ENCODE measurements around the gene AOPEP.

Gene AOPEP

GRCh38 chr9:95073918-95074317, 347.4 kb downstream of the AOPEP start:
- Mint-ChIP-seq H3K36me3 (ENCODE audit: insufficient read depth) (no peaks in the 10 kb centered on the region), H3K4me3 (no peak overlapping the region), H3K4me1 (no peaks in the 10 kb centered on the region), H3K9me3 (no peaks in the 10 kb centered on the region), H3K27ac (ENCODE audit: low read depth) (no peak overlapping the region), H3K27me3 (no peaks in the 10 kb centered on the region)
- ATAC-seq (replicated peaks; ENCODE audit: extremely low read depth, poor library complexity, severe bottlenecking) (no peak), DNase-seq (ENCODE audit: low spot score in 2 of 2) (no peak)

GRCh38 chr9:95074632-95075031, 348.1 kb downstream of the AOPEP start:
- no peak for DNase-seq (ENCODE audit: low spot score in 2 of 2)
- Mint-ChIP-seq H3K27me3 (no peaks in the 10 kb centered on the region), H3K27ac (ENCODE audit: low read depth) (no peak overlapping the region), H3K4me3 (no peak overlapping the region), H3K36me3 (ENCODE audit: insufficient read depth) (no peaks in the 10 kb centered on the region), H3K9me3 (no peaks in the 10 kb centered on the region), H3K4me1 (no peaks in the 10 kb centered on the region)
- no peak for ATAC-seq (replicated peaks; ENCODE audit: extremely low read depth, poor library complexity, severe bottlenecking)

GRCh38 chr9:95075700-95076099, 349.2 kb downstream of the AOPEP start:
- Mint-ChIP-seq H3K9me3 (no peaks in the 10 kb centered on the region), H3K4me3 (no peak overlapping the region), H3K36me3 (ENCODE audit: insufficient read depth) (no peaks in the 10 kb centered on the region), H3K27me3 (no peaks in the 10 kb centered on the region), H3K27ac (ENCODE audit: low read depth) (no peak overlapping the region), H3K4me1 (no peaks in the 10 kb centered on the region)
- no peak for DNase-seq (ENCODE audit: low spot score in 2 of 2)
- ATAC-seq (replicated peaks; ENCODE audit: extremely low read depth, poor library complexity, severe bottlenecking), result no peak

GRCh38 chr9:95076696-95077052, 350.2 kb downstream of the AOPEP start:
- H3K9me3 Mint-ChIP-seq, result no peaks in the 10 kb centered on the region

GRCh38 chr9:95077053-95077765, 350.7 kb downstream of the AOPEP start:
- ATAC-seq (replicated peaks; ENCODE audit: extremely low read depth, poor library complexity, severe bottlenecking) (no peak), DNase-seq (ENCODE audit: low spot score in 2 of 2) (no peak)
- H3K36me3 Mint-ChIP-seq (ENCODE audit: insufficient read depth), result peaks cover 1% of the 10 kb centered on the region
- H3K27ac Mint-ChIP-seq (ENCODE audit: low read depth), result no peak overlapping the region
- H3K4me1 Mint-ChIP-seq, result no peaks in the 10 kb centered on the region
- no peak overlapping the region for H3K4me3 Mint-ChIP-seq
- no peaks in the 10 kb centered on the region for H3K27me3 Mint-ChIP-seq
- no peaks in the 10 kb centered on the region for H3K9me3 Mint-ChIP-seq

More at GRCh38 chr9:95076696-95077052, 350.2 kb downstream of the AOPEP start:
- ATAC-seq (replicated peaks; ENCODE audit: extremely low read depth, poor library complexity, severe bottlenecking) (no peak), DNase-seq (ENCODE audit: low spot score in 2 of 2) (no peak)
- H3K4me3 Mint-ChIP-seq, result no peak overlapping the region
- H3K27me3 Mint-ChIP-seq, result no peaks in the 10 kb centered on the region
- no peak overlapping the region for H3K27ac Mint-ChIP-seq (ENCODE audit: low read depth)
- no peaks in the 10 kb centered on the region for H3K36me3 Mint-ChIP-seq (ENCODE audit: insufficient read depth)
- H3K4me1 Mint-ChIP-seq, result no peaks in the 10 kb centered on the region

GRCh38 chr9:95077766-95078370, 351.4 kb downstream of the AOPEP start:
- no peak for ATAC-seq (replicated peaks; ENCODE audit: extremely low read depth, poor library complexity, severe bottlenecking)
- H3K4me1 Mint-ChIP-seq, result no peaks in the 10 kb centered on the region
- DNase-seq (ENCODE audit: low spot score in 2 of 2), result no peak
- no peaks in the 10 kb centered on the region for H3K9me3 Mint-ChIP-seq
- no peak overlapping the region for H3K4me3 Mint-ChIP-seq
- H3K27ac Mint-ChIP-seq (ENCODE audit: low read depth), result no peak overlapping the region
- peaks cover 1% of the 10 kb centered on the region for H3K36me3 Mint-ChIP-seq (ENCODE audit: insufficient read depth)
- no peaks in the 10 kb centered on the region for H3K27me3 Mint-ChIP-seq

GRCh38 chr9:95078511-95078910, 352.0 kb downstream of the AOPEP start:
- ATAC-seq (replicated peaks; ENCODE audit: extremely low read depth, poor library complexity, severe bottlenecking), result no peak
- no peaks in the 10 kb centered on the region for H3K27me3 Mint-ChIP-seq
- no peaks in the 10 kb centered on the region for H3K4me1 Mint-ChIP-seq
- no peak for DNase-seq (ENCODE audit: low spot score in 2 of 2)
- H3K36me3 Mint-ChIP-seq (ENCODE audit: insufficient read depth), result peaks cover 1% of the 10 kb centered on the region
- no peaks in the 10 kb centered on the region for H3K9me3 Mint-ChIP-seq
- H3K4me3 Mint-ChIP-seq, result no peak overlapping the region
- no peak overlapping the region for H3K27ac Mint-ChIP-seq (ENCODE audit: low read depth)

GRCh38 chr9:95078939-95079338, 352.4 kb downstream of the AOPEP start:
- ATAC-seq (replicated peaks; ENCODE audit: extremely low read depth, poor library complexity, severe bottlenecking) (no peak), DNase-seq (ENCODE audit: low spot score in 2 of 2) (no peak)
- Mint-ChIP-seq H3K4me3 (no peak overlapping the region), H3K9me3 (no peaks in the 10 kb centered on the region), H3K27ac (ENCODE audit: low read depth) (no peak overlapping the region), H3K27me3 (no peaks in the 10 kb centered on the region), H3K36me3 (ENCODE audit: insufficient read depth) (peaks cover 1% of the 10 kb centered on the region), H3K4me1 (no peaks in the 10 kb centered on the region)

GRCh38 chr9:95079461-95079860, 353.0 kb downstream of the AOPEP start:
- no peaks in the 10 kb centered on the region for H3K27me3 Mint-ChIP-seq
- H3K27ac Mint-ChIP-seq (ENCODE audit: low read depth), result no peak overlapping the region

GRCh38 chr9:95080961-95081647, 354.6 kb downstream of the AOPEP start:
- no peak overlapping the region for H3K4me3 Mint-ChIP-seq
- DNase-seq (ENCODE audit: low spot score in 2 of 2) (no peak), ATAC-seq (replicated peaks; ENCODE audit: extremely low read depth, poor library complexity, severe bottlenecking) (no peak)
- peaks cover 3% of the 10 kb centered on the region for H3K36me3 Mint-ChIP-seq (ENCODE audit: insufficient read depth)
- no peaks in the 10 kb centered on the region for H3K27me3 Mint-ChIP-seq
- H3K27ac Mint-ChIP-seq (ENCODE audit: low read depth), result no peak overlapping the region
- H3K4me1 Mint-ChIP-seq, result no peaks in the 10 kb centered on the region
- no peaks in the 10 kb centered on the region for H3K9me3 Mint-ChIP-seq

More at GRCh38 chr9:95079461-95079860, 353.0 kb downstream of the AOPEP start:
- ATAC-seq (replicated peaks; ENCODE audit: extremely low read depth, poor library complexity, severe bottlenecking) (no peak), DNase-seq (ENCODE audit: low spot score in 2 of 2) (no peak)
- H3K9me3 Mint-ChIP-seq, result no peaks in the 10 kb centered on the region
- H3K4me1 Mint-ChIP-seq, result no peaks in the 10 kb centered on the region
- H3K4me3 Mint-ChIP-seq, result no peak overlapping the region
- H3K36me3 Mint-ChIP-seq (ENCODE audit: insufficient read depth), result peaks cover 1% of the 10 kb centered on the region

GRCh38 chr9:95081998-95082397, 355.5 kb downstream of the AOPEP start:
- Mint-ChIP-seq H3K27ac (ENCODE audit: low read depth) (no peak overlapping the region), H3K36me3 (ENCODE audit: insufficient read depth) (peaks cover 3% of the 10 kb centered on the region), H3K9me3 (no peaks in the 10 kb centered on the region), H3K4me3 (no peak overlapping the region), H3K4me1 (no peaks in the 10 kb centered on the region), H3K27me3 (no peaks in the 10 kb centered on the region)
- DNase-seq (ENCODE audit: low spot score in 2 of 2) (no peak), ATAC-seq (replicated peaks; ENCODE audit: extremely low read depth, poor library complexity, severe bottlenecking) (no peak)

- ATAC-seq (replicated peaks; ENCODE audit: extremely low read depth, poor library complexity, severe bottlenecking), result no peak
- Mint-ChIP-seq H3K4me3 (no peak overlapping the region), H3K4me1 (no peaks in the 10 kb centered on the region), H3K27me3 (no peaks in the 10 kb centered on the region), H3K9me3 (no peaks in the 10 kb centered on the region), H3K36me3 (ENCODE audit: insufficient read depth) (peaks cover 3% of the 10 kb centered on the region), H3K27ac (ENCODE audit: low read depth) (no peak overlapping the region)
- DNase-seq (ENCODE audit: low spot score in 2 of 2), result no peak
These were observed 356.0 kb downstream of the AOPEP start for GRCh38 chr9:95082401-95083084.

All from central memory CD8-positive, alpha-beta T cell (primary cell).